OCI-LY7 (cell line): Measurements from ENCODE around the gene SPESP1. TPM values are rescaled to one million over a fixed set of nuclear protein-coding genes. Genes with fewer than 3 reads are reported as not detected.
"Not testable (repeated sequence)": the region's sequence is repeated elsewhere in the genome, so short reads cannot be mapped to it uniquely, and the experiment has no call there.

Experiments
- BruUV-seq: library from RNA; stranded (reverse); fragments of 400-500 nt; replicated peaks from 2 replicates; lab custom pipeline; 2021; lab: Mats Ljungman, UMichigan
- CTCF ChIA-PET: fragments of 300-600 bp; sonication (Branson Sonifier 250); formaldehyde crosslinking; loops from one replicate; lab custom pipeline; 2022; ENCODE audit warnings: antibody characterized with exemption; ENCODE audit not compliant: unreplicated experiment; lab: Charles Lee
- POLR2A ChIA-PET: fragments of 300-600 bp; sonication (Branson Sonifier 250); formaldehyde crosslinking; loops from one replicate; lab custom pipeline; 2022; ENCODE audit warnings: antibody characterized with exemption; lab: Charles Lee
- DNase-seq: peaks from one replicate; pipeline ENCODE4 v3.0.0-alpha.2; 2015; ENCODE audit warnings: low spot score
- H2AFZ ChIP-seq: fragments of 200-600 bp; sonication (generic), shearing (Covaris generic); 2 replicates; pipeline ENCODE4 v1.6.1; 2014; ENCODE audit warnings: mild to moderate bottlenecking, antibody characterized with exemption, low read length, moderate library complexity
- H3K27ac ChIP-seq: fragments of 200-600 bp; sonication (generic); 2 replicates; pipeline ENCODE4 v1.5.1; 2014; ENCODE audit warnings: mixed run types, low read depth, mild to moderate bottlenecking, moderate library complexity, low read length, inconsistent platforms; ENCODE audit not compliant: poor library complexity, severe bottlenecking
- H3K36me3 ChIP-seq: fragments of 200-600 bp; sonication (generic); 2 replicates; pipeline ENCODE4 v1.6.1; 2014; ENCODE audit warnings: mild to moderate bottlenecking, antibody characterized with exemption, low read length, moderate library complexity, mixed read lengths; ENCODE audit not compliant: insufficient read depth
- H3K4me1 ChIP-seq: fragments of 200-600 bp; sonication (generic); 2 replicates; pipeline ENCODE4 v1.5.1; 2014; ENCODE audit warnings: mild to moderate bottlenecking, low read length; ENCODE audit not compliant: insufficient read depth, poor library complexity, severe bottlenecking
- H3K4me2 ChIP-seq: fragments of 200-600 bp; sonication (generic); 2 replicates; pipeline ENCODE4 v1.6.1; 2014; ENCODE audit warnings: mild to moderate bottlenecking, low read length
- H3K4me3 ChIP-seq: fragments of 200-600 bp; sonication (generic); 2 replicates; pipeline ENCODE4 v1.5.1; 2014; ENCODE audit warnings: mild to moderate bottlenecking, low read depth, low read length; ENCODE audit not compliant: poor library complexity, severe bottlenecking
- H3K79me2 ChIP-seq: fragments of 200-600 bp; sonication (generic); 2 replicates; pipeline ENCODE4 v1.6.1; 2016; ENCODE audit warnings: low read depth, mild to moderate bottlenecking, low read length, moderate library complexity, mixed read lengths; ENCODE audit not compliant: insufficient read depth
- H3K9me2 ChIP-seq: fragments of 200-600 bp; sonication (generic); 2 replicates; pipeline ENCODE4 v1.6.1; 2016; ENCODE audit warnings: mild to moderate bottlenecking, low read length, mixed read lengths; ENCODE audit not compliant: insufficient read depth
- H3K9me3 ChIP-seq: fragments of 200-600 bp; sonication (generic); 2 replicates; pipeline ENCODE4 v1.6.1; 2014; ENCODE audit warnings: mild to moderate bottlenecking, mixed run types, low read length, mixed read lengths
- H4K20me1 ChIP-seq: fragments of 200-600 bp; sonication (generic); 2 replicates; pipeline ENCODE4 v1.6.1; 2014; ENCODE audit warnings: mild to moderate bottlenecking, antibody characterized with exemption, low read length, moderate library complexity, mixed read lengths; ENCODE audit not compliant: insufficient read depth
- CTCF ChIP-seq: fragments of 200-600 bp; sonication (generic); conservative IDR thresholded peaks from 2 replicates; pipeline ENCODE4 v1.5.1; 2014; ENCODE audit warnings: mild to moderate bottlenecking, antibody characterized with exemption, low read length, moderate library complexity, mixed read lengths
- EZH2phosphoT487 ChIP-seq: fragments of 200-600 bp; sonication (generic); IDR thresholded peaks from 2 replicates; pipeline ENCODE4 v1.6.1; 2018; ENCODE audit warnings: low read depth, borderline replicate concordance, mild to moderate bottlenecking, mixed run types, antibody characterized with exemption, low read length, moderate library complexity, mixed read lengths
- intact Hi-C: fragments of 100-400 bp; cut with micrococcal nuclease; formaldehyde crosslinking; loops from one replicate; pipeline ENCODE4 v1.10.0; 2022; ENCODE audit not compliant: unreplicated experiment
- total RNA-seq, 2 experiments: library from RNA; depleted of rRNA in 1 of 2; stranded (reverse); fragments of >200 nt in 1 of 2; shearing (Covaris generic) in 1 of 2; gene quantifications; 2 replicates each; pipeline ENCODE4 v1.2.3, GENCODE V29; 2014 to 2022

Gene SPESP1
- total RNA-seq, 2 experiments from 2014 or later = not detected

GRCh38 chr15:68957696-68958095, 27.4 kb downstream of the SPESP1 start:
- BruUV-seq = no TSS peak
- ChIA-PET POLR2A (no interaction called here), CTCF (no interaction called here)
- TF ChIP-seq EZH2phosphoT487 = no peak
- TF ChIP-seq CTCF = no peak
- Histone ChIP-seq H3K9me3 (no peaks in the 10 kb centered on the region), H4K20me1 (no peaks in the 10 kb centered on the region), H3K4me3 (no peak overlapping the region), H2AFZ (no peak overlapping the region), H3K9me2 (0 out of 2 replicates have a peak, but pooled peaks cover 7% of the 10 kb centered on the region), H3K36me3 (no peaks in the 10 kb centered on the region), H3K79me2 (no peaks in the 10 kb centered on the region), H3K4me1 (peaks cover 4% of the 10 kb centered on the region), H3K4me2 (no peak overlapping the region), H3K27ac (no peak overlapping the region)
- no peak for DNase-seq
- intact Hi-C loops = no loop called here

GRCh38 chr15:68958597-68958996, 28.3 kb downstream of the SPESP1 start:
- DNase-seq = no peak
- no peaks in the 10 kb centered on the region for H3K36me3 ChIP-seq
- ChIA-PET POLR2A (no interaction called here), CTCF (no interaction called here)
- no peak for TF ChIP-seq CTCF
- H3K4me2 ChIP-seq = no peak overlapping the region
- H3K9me3 ChIP-seq = no peaks in the 10 kb centered on the region
- H4K20me1 ChIP-seq = no peaks in the 10 kb centered on the region
- no peak overlapping the region for H3K4me3 ChIP-seq
- H2AFZ ChIP-seq = no peak overlapping the region
- H3K27ac ChIP-seq = no peak overlapping the region
- H3K9me2 ChIP-seq = 0 out of 2 replicates have a peak, but pooled peaks cover 7% of the 10 kb centered on the region
- BruUV-seq = no TSS peak
- intact Hi-C loops = no loop called here
- peaks cover 4% of the 10 kb centered on the region for H3K4me1 ChIP-seq
- H3K79me2 ChIP-seq = no peaks in the 10 kb centered on the region

- intact Hi-C loops = no loop called here
- H3K36me3 ChIP-seq = no peaks in the 10 kb centered on the region
- no peak overlapping the region for H2AFZ ChIP-seq
Observed at GRCh38 chr15:68962465-68962864, 32.1 kb downstream of the SPESP1 start.

GRCh38 chr15:68963719-68964118, 33.4 kb downstream of the SPESP1 start:
- BruUV-seq, POLR2A ChIA-PET, H3K4me2 ChIP-seq: not testable (repeated sequence)

More at GRCh38 chr15:68962465-68962864, 32.1 kb downstream of the SPESP1 start:
- no TSS peak for BruUV-seq
- ChIA-PET CTCF (no interaction called here), POLR2A (no interaction called here)
- no peaks in the 10 kb centered on the region for H4K20me1 ChIP-seq
- H3K9me2 ChIP-seq = 0 out of 2 replicates have a peak, but pooled peaks cover 7% of the 10 kb centered on the region
- no peak for DNase-seq
- no peak overlapping the region for H3K4me2 ChIP-seq
- H3K79me2 ChIP-seq = no peaks in the 10 kb centered on the region
- H3K27ac ChIP-seq = no peak overlapping the region
- no peaks in the 10 kb centered on the region for H3K9me3 ChIP-seq
- H3K4me1 ChIP-seq = peaks cover 4% of the 10 kb centered on the region
- TF ChIP-seq EZH2phosphoT487 = no peak
- no peak for TF ChIP-seq CTCF
- no peak overlapping the region for H3K4me3 ChIP-seq

More at GRCh38 chr15:68963719-68964118, 33.4 kb downstream of the SPESP1 start:
- H3K36me3 ChIP-seq, H3K27ac ChIP-seq, H3K9me2 ChIP-seq, H3K4me1 ChIP-seq, H3K79me2 ChIP-seq, CTCF ChIA-PET, DNase-seq, H3K4me3 ChIP-seq, H2AFZ ChIP-seq, intact Hi-C loops, H3K9me3 ChIP-seq, H4K20me1 ChIP-seq: not testable (repeated sequence)
